PC-3 (cell line): ENCODE data around the gene ZNF638. TPM values are rescaled to one million over a fixed set of nuclear protein-coding genes. Genes with fewer than 3 reads are reported as not detected.

Source experiments
- ATAC-seq: fragments of 200-7000 bp; cut with Tn5 transposase; 2 replicates; pipeline ENCODE4 v1.9.1; 2020; ENCODE audit warnings: mild to moderate bottlenecking, moderate library complexity
- BruUV-seq: library from RNA; stranded (reverse); fragments of 400-500 nt; replicated peaks from 2 replicates; lab custom pipeline; 2021; lab: Mats Ljungman, UMichigan
- CTCF ChIA-PET: fragments of 300-600 bp; sonication (Branson Sonifier 250); formaldehyde crosslinking; loops from one replicate; lab custom pipeline; 2022; ENCODE audit warnings: antibody characterized with exemption; lab: Charles Lee
- POLR2A ChIA-PET: fragments of 300-600 bp; sonication (Branson Sonifier 250); formaldehyde crosslinking; loops from one replicate; lab custom pipeline; 2022; ENCODE audit warnings: antibody characterized with exemption; ENCODE audit not compliant: unreplicated experiment; lab: Charles Lee
- DNase-seq: peaks from one replicate; pipeline ENCODE4 v3.0.0-alpha.2; 2015
- H2AFZ ChIP-seq: fragments of 300-600 bp; sonication (generic); 2 replicates; pipeline ENCODE4 v1.6.0; 2016; ENCODE audit warnings: antibody characterized with exemption, low read length
- H3F3A ChIP-seq: fragments of 300-600 bp; sonication (generic); one replicate; pipeline ENCODE4 v1.6.0; 2017; ENCODE audit warnings: antibody characterized with exemption, low read length, control low read depth, mild to moderate bottlenecking; ENCODE audit not compliant: unreplicated experiment
- H3K27ac ChIP-seq: fragments of 300-600 bp; sonication (generic); 2 replicates; pipeline ENCODE4 v1.5.1; 2016; ENCODE audit warnings: mild to moderate bottlenecking, low read length
- H3K27me3 ChIP-seq: fragments of 300-600 bp; sonication (generic); 2 replicates; pipeline ENCODE4 v1.6.1; 2016; ENCODE audit warnings: low read length, mixed read lengths
- H3K36me3 ChIP-seq: fragments of 300-600 bp; sonication (generic); 2 replicates; pipeline ENCODE4 v1.6.1; 2016; ENCODE audit warnings: low read depth, mixed run types, low read length, mixed read lengths
- H3K4me1 ChIP-seq: fragments of 300-600 bp; sonication (generic); 2 replicates; pipeline ENCODE4 v1.5.1; 2016; ENCODE audit warnings: low read length; ENCODE audit not compliant: insufficient read depth
- H3K4me2 ChIP-seq: fragments of 300-600 bp; sonication (generic); 2 replicates; pipeline ENCODE4 v1.6.0; 2016; ENCODE audit warnings: low read length
- H3K4me3 ChIP-seq: fragments of 300-600 bp; sonication (generic); 2 replicates; pipeline ENCODE4 v1.5.1; 2016; ENCODE audit warnings: mild to moderate bottlenecking, low read length, mixed read lengths
- H3K79me2 ChIP-seq: fragments of 300-600 bp; sonication (generic); 2 replicates; pipeline ENCODE4 v1.6.1; 2017; ENCODE audit warnings: low read length, mixed read lengths
- H3K9ac ChIP-seq: fragments of 300-600 bp; sonication (generic); 2 replicates; pipeline ENCODE4 v1.6.0; 2016; ENCODE audit warnings: mild to moderate bottlenecking, low read length
- H3K9me2 ChIP-seq: fragments of 300-600 bp; sonication (generic); replicated peaks from 2 replicates; pipeline ENCODE4 v1.6.1; 2016; ENCODE audit warnings: mixed run types, low read length, mixed read lengths
- H3K9me3 ChIP-seq: fragments of 300-600 bp; sonication (generic); 2 replicates; pipeline ENCODE4 v1.6.1; 2016; ENCODE audit warnings: low read length, mixed read lengths
- H4K20me1 ChIP-seq: fragments of 300-600 bp; sonication (generic); 2 replicates; pipeline ENCODE4 v1.6.1; 2016; ENCODE audit warnings: low read length, mixed read lengths
- EZH2 ChIP-seq: fragments of 300-600 bp; sonication (generic); IDR thresholded peaks from one replicate; pipeline ENCODE4 v1.6.1; 2017; ENCODE audit warnings: antibody characterized with exemption, mild to moderate bottlenecking, low read length; ENCODE audit not compliant: unreplicated experiment
- EZH2phosphoT487 ChIP-seq: fragments of 300-600 bp; sonication (generic); IDR thresholded peaks from 2 replicates; pipeline ENCODE4 v1.6.1; 2018; ENCODE audit warnings: mild to moderate bottlenecking, antibody characterized with exemption, low read length, borderline replicate concordance
- intact Hi-C: fragments of 100-400 bp; cut with micrococcal nuclease; formaldehyde crosslinking; loops from 2 replicates; pipeline ENCODE4 v1.9.0; 2023
- total RNA-seq: library from RNA; depleted of rRNA; stranded (reverse); fragments of >200 nt; gene quantifications from 2 replicates; pipeline ENCODE4 v1.2.3, GENCODE V29; 2014
- TF ChIP-seq, protein P1 (sequence below): fragments of 300-600 bp; sonication (generic); conservative IDR thresholded peaks from 2 replicates; pipeline ENCODE4 v1.5.1; 2017; ENCODE audit warnings: antibody characterized with exemption, low read depth, mild to moderate bottlenecking, low read length

ZNF638 gene
- total RNA-seq, 1 experiment from 2014 or later: 93.2 TPM

DNA sequence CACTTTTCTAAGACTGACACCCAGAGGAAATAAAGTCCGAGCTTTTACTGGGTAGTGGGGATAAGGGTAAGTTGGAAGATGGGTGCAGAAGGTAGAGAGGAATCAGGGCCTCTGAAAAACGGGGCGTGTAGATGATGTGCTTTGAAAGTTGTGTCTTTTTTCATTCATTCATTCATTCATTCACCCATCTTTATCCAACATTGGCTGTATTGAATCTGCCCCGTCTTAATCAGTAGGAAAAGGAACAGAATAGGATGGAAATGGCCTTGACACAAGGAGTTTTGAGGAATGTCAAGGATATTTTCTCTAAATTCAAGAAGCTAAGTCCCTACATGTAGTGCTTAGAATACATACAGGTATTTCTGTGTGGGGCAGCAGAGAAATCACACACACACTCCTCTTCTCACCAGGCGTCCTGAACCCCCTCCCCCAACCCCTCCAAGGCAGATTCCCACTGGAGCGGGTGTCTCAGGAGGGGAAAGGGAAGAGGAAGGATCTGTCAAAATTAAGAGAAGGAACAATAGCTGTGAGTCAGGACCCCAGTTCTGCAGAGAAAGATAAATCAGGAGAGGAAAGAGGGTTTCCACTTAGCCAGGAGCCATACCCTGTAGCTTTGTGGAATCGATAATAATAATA is 135.7 kb downstream of the ZNF638 start:
- no peak for TF ChIP-seq EZH2phosphoT487
- TF ChIP-seq EZH2: no peak
- TF ChIP-seq, protein P1, sequence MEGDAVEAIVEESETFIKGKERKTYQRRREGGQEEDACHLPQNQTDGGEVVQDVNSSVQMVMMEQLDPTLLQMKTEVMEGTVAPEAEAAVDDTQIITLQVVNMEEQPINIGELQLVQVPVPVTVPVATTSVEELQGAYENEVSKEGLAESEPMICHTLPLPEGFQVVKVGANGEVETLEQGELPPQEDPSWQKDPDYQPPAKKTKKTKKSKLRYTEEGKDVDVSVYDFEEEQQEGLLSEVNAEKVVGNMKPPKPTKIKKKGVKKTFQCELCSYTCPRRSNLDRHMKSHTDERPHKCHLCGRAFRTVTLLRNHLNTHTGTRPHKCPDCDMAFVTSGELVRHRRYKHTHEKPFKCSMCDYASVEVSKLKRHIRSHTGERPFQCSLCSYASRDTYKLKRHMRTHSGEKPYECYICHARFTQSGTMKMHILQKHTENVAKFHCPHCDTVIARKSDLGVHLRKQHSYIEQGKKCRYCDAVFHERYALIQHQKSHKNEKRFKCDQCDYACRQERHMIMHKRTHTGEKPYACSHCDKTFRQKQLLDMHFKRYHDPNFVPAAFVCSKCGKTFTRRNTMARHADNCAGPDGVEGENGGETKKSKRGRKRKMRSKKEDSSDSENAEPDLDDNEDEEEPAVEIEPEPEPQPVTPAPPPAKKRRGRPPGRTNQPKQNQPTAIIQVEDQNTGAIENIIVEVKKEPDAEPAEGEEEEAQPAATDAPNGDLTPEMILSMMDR: no peak
- H3K27ac ChIP-seq: no peak overlapping the region
- POLR2A ChIA-PET: interaction anchor here (0.7 kb wide), 1 partner anchor 136 kb away, joined by 4 read pairs; the partner anchor contains the start of gene ZNF638
- DNase-seq (no peak), ATAC-seq (no peak; the same call in 1 of the 2 replicates)
- no peaks in the 10 kb centered on the region for H3K36me3 ChIP-seq
- H3F3A ChIP-seq: no peaks in the 10 kb centered on the region
- no peaks in the 10 kb centered on the region for H3K9me2 ChIP-seq
- intact Hi-C loops: no loop called here
- peaks cover 19% of the 10 kb centered on the region for H3K4me1 ChIP-seq
- H3K79me2 ChIP-seq: no peaks in the 10 kb centered on the region
- H2AFZ ChIP-seq: peak overlapping the region; percentile 83
- H3K4me2 ChIP-seq: peak overlapping the region; percentile 85
- peak overlapping the region; percentile 91 for H3K4me3 ChIP-seq
- CTCF ChIA-PET: interaction anchor here (0.5 to 0.7 kb wide), 2 partner anchors 50 to 136 kb away, joined by 3 to 9 read pairs; partner anchors contain the start of gene ZNF638
- H3K9ac ChIP-seq: peak overlapping the region; percentile 69
- BruUV-seq: TSS peak; percentile 65
- no peaks in the 10 kb centered on the region for H3K27me3 ChIP-seq
- H3K9me3 ChIP-seq: no peaks in the 10 kb centered on the region
- no peaks in the 10 kb centered on the region for H4K20me1 ChIP-seq

DNA sequence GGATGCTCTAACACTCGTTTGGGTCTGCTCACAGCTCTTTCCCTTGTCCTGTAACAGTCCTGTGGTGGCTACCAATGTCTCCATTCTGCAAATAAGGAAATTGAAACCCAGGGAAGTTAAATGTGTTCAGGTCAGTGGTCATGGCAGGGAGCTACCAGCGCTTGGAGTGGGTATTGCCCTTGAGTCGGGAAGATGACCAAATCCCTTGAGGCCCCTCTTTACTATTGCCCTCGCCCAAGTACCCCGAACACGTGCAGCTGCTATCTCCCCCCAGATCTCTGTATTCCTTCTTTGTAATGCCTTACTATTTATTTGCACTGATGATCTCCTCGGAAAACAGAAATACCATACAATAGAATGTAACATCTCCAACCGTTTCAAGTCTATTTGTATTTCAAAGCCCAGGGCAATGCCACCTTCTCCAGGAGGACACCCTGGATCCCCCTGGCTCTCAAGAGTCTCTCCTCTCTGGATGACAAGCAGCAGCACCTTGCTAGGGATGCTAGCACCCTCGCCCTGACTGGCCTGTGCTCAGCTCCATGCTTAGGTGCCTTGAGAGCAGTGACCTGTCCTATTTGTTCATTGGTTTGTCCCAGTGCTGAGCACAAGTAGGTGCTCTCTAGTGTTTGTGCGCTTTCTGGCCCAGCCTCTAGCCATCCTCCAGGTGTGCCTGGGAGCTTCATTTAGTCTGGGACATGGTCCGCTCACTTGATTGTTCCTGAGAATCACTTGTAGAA is 136.9 kb downstream of the ZNF638 start:
- Histone ChIP-seq H3K4me2 (peak overlapping the region; percentile 85; the same call in 1 of the 2 replicates), H3K36me3 (no peaks in the 10 kb centered on the region), H2AFZ (no peak overlapping the region), H3K27ac (no peak overlapping the region), H3K9me2 (no peaks in the 10 kb centered on the region), H4K20me1 (no peaks in the 10 kb centered on the region), H3K27me3 (no peaks in the 10 kb centered on the region), H3K9ac (no peak overlapping the region), H3K4me3 (no peak overlapping the region), H3K79me2 (no peaks in the 10 kb centered on the region), H3K4me1 (peaks cover 20% of the 10 kb centered on the region), H3K9me3 (no peaks in the 10 kb centered on the region), H3F3A (no peaks in the 10 kb centered on the region)
- no peak for TF ChIP-seq EZH2
- TF ChIP-seq, protein P1: no peak
- TF ChIP-seq EZH2phosphoT487: no peak
- no peak for DNase-seq
- ATAC-seq: no peak
- ChIA-PET POLR2A (interaction anchor here (0.7 kb wide), 1 partner anchor 137 kb away, joined by 4 read pairs; the partner anchor contains the start of gene ZNF638), CTCF (no interaction called here)
- BruUV-seq: no TSS peak
- intact Hi-C loops: no loop called here
